Astrocyte of the spinal cord (primary cell): ENCODE results near the gene LRRC75B.
"Not testable (repeated sequence)": the region's sequence is repeated elsewhere in the genome, so short reads cannot be mapped to it uniquely, and the experiment has no call there.

Experiments
- DNase-seq: peaks from one replicate; pipeline ENCODE4 v3.0.0; 2011; ENCODE audit warnings: low read depth, low spot score
- H3K4me3 ChIP-seq: 2 replicates; pipeline ENCODE4 v1.5.1; 2011; ENCODE audit warnings: low read depth, mild to moderate bottlenecking, low read length, moderate library complexity
- CTCF ChIP-seq: IDR thresholded peaks from 2 replicates; pipeline ENCODE4 v1.5.1; 2012; ENCODE audit warnings: low read depth, mild to moderate bottlenecking, low read length, inconsistent platforms
- in situ Hi-C: cut with HindIII; loops from 2 replicates; pipeline ENCODE4 v1.10.0; 2017; ENCODE audit warnings: low sequenced_read_pairs

LRRC75B gene

GRCh38 chr22:24592851-24593558 lies at the start of gene LRRC75B:
Gene LRRC75B (minus strand): TSS chr22:24593073. CDS start chr22:24593039, 34 bp downstream.
- peak within 1 kb of the TSS; percentile 52 for H3K4me3 ChIP-seq
- DNase-seq = peak; percentile 85
- in situ Hi-C loops = no loop called here
- no peak for TF ChIP-seq CTCF

- in situ Hi-C loops, DNase-seq, H3K4me3 ChIP-seq: not testable (repeated sequence)
Measured at GRCh38 chr22:24642307-24642706, 49.4 kb upstream of the LRRC75B start.

GRCh38 chr22:24636513-24636912 lies 43.6 kb upstream of the LRRC75B start:
- H3K4me3 ChIP-seq, DNase-seq, in situ Hi-C loops: not testable (repeated sequence)

GRCh38 chr22:24634776-24635389 lies 42.0 kb upstream of the LRRC75B start:
- TF ChIP-seq CTCF = peak; percentile 4
- DNase-seq, in situ Hi-C loops, H3K4me3 ChIP-seq: not testable (repeated sequence)

GRCh38 chr22:24633231-24634023 lies 40.6 kb upstream of the LRRC75B start:
- in situ Hi-C loops, H3K4me3 ChIP-seq, DNase-seq: not testable (repeated sequence)

- in situ Hi-C loops, H3K4me3 ChIP-seq: not testable (repeated sequence)
- peak; percentile 4 for DNase-seq
Measured at GRCh38 chr22:24632642-24633041, 39.8 kb upstream of the LRRC75B start.

- DNase-seq = peak; percentile 13
- H3K4me3 ChIP-seq, in situ Hi-C loops: not testable (repeated sequence)
Measured at GRCh38 chr22:24631430-24632122, 38.7 kb upstream of the LRRC75B start.

GRCh38 chr22:24630812-24631427 lies 38.0 kb upstream of the LRRC75B start:
- DNase-seq = peak; percentile 0
- in situ Hi-C loops, H3K4me3 ChIP-seq: not testable (repeated sequence)

GRCh38 chr22:24629069-24629468 lies 36.2 kb upstream of the LRRC75B start:
- in situ Hi-C loops, H3K4me3 ChIP-seq, DNase-seq: not testable (repeated sequence)
- TF ChIP-seq CTCF = peak; percentile 41

- in situ Hi-C loops, DNase-seq, H3K4me3 ChIP-seq: not testable (repeated sequence)
Measured at GRCh38 chr22:24627911-24628310, 35.0 kb upstream of the LRRC75B start.

GRCh38 chr22:24622596-24622995 lies 29.7 kb upstream of the LRRC75B start:
- H3K4me3 ChIP-seq, DNase-seq, in situ Hi-C loops: not testable (repeated sequence)

GRCh38 chr22:24621244-24621643 lies 28.4 kb upstream of the LRRC75B start:
- in situ Hi-C loops, DNase-seq: not testable (repeated sequence)

GRCh38 chr22:24614794-24615193 lies 21.9 kb upstream of the LRRC75B start:
- DNase-seq, H3K4me3 ChIP-seq, in situ Hi-C loops: not testable (repeated sequence)

More at GRCh38 chr22:24621244-24621643, 28.4 kb upstream of the LRRC75B start:
- H3K4me3 ChIP-seq = not testable (repeated sequence)
